Transverse colon (tissue), 4 donors: ENCODE results near the gene SETD1A.

ENCODE experiments used
- CTCF ChIP-seq, 5 experiments: fragments of 200-600 bp in 3 of 5; fragments of 450-650 bp in 2 of 5; sonication (generic) in 3 of 5; IDR thresholded peaks; 1 replicate in 2 of 5; 2 replicates in 3 of 5; pipeline ENCODE4 v1.5.1; 2016 to 2017; ENCODE audit warnings: antibody characterized with exemption in 5 of 5, inconsistent platforms in 3 of 5, mild to moderate bottlenecking in 2 of 5, moderate library complexity in 1 of 5
- POLR2AphosphoS5 ChIP-seq, 3 donors: sonication (generic); formaldehyde crosslinking; IDR thresholded peaks; one replicate each; pipeline ENCODE4 v1.6.1; 2016; ENCODE audit warnings: antibody characterized with exemption in 3 of 3

GRCh38 chr16:30944352-30944751, 13.2 kb upstream of the SETD1A start:
- TF ChIP-seq POLR2AphosphoS5 (IDR thresholded peaks at IDR 0.05) (no peak), CTCF (IDR thresholded peaks at IDR 0.05) (no peak)
